Measurements from ENCODE around the gene PRR5.
"Not testable (repeated sequence)": the region's sequence is repeated elsewhere in the genome, so short reads cannot be mapped to it uniquely, and the experiment has no call there.

Gene PRR5

GRCh38 chr22:44673406-44673805 lies 28.6 kb upstream of the PRR5 start:
- no peak for DNase-seq

DNA sequence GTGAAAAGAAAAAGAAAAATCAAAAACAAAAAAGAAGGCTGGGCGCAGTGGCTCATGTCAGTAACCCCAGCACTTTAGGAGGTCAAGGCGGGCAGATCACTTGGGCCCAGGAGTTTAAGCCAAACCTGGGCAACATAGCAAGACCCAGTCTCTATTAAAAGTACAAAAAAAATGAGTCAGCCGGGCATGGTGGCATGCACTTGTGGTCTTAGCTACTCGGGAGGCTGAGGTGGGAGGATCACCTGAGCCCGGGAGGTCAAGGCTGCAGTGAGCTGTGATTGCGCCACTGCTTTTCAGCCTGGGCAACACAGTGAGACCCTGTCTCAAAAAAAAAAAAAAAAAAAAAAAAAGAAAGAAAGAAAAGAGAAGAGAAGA lies 26.0 kb upstream of the PRR5 start:
- DNase-seq, result not testable (repeated sequence)

- no peak for DNase-seq
Measured at GRCh38 chr22:44676441-44677352, 25.3 kb upstream of the PRR5 start.

DNA sequence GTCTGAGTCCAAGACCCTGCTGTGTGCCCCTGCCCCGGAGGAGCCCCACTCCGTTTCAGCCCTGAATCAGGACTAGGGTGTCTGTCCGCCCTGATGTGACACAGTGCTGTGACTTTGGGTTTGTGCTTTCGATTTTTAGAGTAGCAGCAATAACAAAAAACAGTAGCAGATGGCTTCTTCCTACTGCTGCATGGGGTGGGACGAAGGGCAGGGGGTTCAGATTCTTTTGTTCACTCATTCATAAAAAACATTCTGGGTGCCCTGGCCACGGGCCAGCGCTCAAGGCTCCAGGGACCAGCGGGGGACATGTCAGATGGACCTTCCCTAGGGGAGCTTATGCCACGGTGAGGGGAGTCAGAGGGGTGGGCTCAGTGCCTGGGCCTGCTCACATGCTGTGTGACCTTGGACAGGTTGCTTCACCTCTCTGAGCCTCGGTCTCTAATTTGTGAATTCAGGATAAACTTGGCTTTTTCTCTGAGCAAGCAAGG lies 24.6 kb upstream of the PRR5 start:
- DNase-seq, result no peak

- no peak for DNase-seq
Measured at GRCh38 chr22:44677871-44678555, 24.0 kb upstream of the PRR5 start.

- no peak for DNase-seq
Measured at GRCh38 chr22:44678556-44679305, 23.3 kb upstream of the PRR5 start.

- DNase-seq, result not testable (repeated sequence)
Measured at GRCh38 chr22:44679306-44679647, 22.7 kb upstream of the PRR5 start.

DNA sequence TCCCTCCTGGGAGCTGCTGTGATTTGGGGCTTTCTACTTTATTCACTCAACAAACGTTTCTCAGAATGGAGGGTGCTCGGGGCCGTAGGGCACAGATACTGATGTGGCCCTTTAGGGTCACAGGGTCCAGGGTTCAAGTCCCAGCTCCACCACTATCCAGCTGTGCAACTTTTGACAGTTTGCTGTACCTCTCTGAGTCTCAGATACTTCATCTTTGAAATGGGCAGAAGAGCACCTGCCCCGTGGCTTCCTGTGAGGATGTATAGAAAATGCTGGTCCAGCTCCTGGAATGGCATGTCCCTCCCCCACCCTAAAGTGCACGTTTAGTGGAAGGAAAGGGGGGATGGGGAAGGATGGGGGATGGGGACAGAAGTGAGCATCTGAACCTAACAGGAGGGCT lies 21.9 kb upstream of the PRR5 start:
- no peak for DNase-seq

DNA sequence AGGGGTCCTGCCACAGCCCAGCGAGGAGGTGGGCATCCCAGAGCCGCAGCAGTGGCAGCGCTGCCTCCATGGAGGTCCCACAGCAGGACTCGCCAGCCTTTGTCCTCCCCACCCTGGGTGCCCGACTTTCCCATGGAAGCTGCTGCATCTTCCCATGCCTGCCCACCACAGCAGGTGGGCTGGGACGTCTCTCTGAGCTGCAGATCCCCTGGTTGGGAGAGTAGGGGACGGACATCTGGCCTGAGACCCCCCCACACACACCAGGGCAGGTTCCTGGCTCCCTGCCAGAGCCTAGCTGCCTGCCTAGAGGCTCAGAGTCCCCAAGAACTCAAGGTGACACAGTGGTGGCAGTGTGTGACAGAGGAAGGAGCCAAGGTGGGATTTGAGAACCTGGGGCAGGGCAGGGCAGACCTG lies 21.5 kb upstream of the PRR5 start:
- DNase-seq, result peak in 2 of 3 experiments; percentile 14 to 46

DNA sequence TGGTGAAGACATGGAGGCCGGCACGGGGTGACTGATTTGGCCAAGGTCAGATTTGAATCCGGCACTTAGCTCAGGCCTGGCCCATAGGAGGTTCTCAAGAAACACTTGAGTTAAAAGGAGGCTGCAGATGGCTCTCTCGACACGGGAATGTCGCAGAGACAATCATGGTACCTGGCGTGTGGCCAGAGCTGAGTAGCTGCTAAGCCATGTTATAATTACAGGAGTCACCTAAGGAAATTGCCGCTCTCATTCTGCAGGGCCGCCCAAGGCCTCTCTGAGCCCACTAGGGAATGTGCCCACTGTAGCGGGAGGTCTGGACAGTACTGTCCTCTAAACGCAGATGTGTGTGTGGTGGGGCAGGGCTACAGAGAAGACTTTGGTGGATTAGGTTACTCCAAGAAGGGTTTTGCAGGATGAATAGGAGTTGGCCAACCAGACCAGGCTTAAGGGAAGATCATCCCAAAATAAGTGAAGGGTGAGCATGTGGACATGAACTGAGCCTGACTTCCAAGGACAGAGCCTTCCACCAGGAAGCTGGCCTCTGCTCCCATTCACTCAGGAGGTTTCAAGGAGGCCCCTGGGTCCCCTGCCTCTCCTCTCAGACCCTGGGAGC lies 19.3 kb upstream of the PRR5 start:
- peak in 2 of 3 experiments; percentile 3 to 6 for DNase-seq

DNA sequence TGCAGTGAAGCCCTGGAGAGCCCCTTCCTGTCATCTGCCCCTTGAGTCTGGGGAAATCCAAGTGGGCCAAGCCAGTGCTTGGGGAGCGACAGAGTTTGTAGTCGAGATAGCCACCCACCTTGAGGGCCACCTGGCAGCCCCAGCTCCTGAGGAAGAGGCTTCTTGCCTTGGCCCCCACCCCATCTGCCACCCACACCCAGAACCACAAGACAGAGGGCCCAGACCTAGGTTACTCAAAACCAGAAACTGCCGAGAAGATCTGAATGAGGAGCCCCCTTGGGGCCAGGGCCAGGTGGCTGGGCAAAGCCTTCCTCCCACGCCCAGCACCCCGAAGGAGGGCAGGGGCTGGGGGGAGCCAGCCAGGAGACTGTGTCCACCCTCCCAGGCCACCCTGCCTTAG lies 18.8 kb upstream of the PRR5 start:
- DNase-seq, result no peak

DNA sequence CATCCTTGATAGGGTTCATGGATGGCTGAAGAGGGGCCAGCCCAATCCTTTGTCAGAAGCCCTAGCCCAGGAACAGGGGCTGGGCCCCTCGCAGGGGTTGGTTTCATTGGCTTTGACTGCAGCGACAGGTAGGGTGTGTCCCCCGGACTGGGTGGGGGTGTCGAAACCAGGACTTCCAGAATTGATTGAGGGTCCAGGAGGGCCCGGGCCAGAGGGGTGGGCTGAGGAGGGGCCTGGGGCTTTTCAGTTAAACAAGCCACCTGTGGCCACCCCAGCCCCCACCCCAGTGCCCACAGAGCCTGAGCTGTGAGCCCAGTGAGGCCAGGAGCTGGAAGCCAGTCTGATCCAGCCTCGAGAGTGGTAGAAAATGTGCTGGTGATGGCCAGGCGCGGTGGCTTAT lies 18.1 kb upstream of the PRR5 start:
- no peak for DNase-seq

DNA sequence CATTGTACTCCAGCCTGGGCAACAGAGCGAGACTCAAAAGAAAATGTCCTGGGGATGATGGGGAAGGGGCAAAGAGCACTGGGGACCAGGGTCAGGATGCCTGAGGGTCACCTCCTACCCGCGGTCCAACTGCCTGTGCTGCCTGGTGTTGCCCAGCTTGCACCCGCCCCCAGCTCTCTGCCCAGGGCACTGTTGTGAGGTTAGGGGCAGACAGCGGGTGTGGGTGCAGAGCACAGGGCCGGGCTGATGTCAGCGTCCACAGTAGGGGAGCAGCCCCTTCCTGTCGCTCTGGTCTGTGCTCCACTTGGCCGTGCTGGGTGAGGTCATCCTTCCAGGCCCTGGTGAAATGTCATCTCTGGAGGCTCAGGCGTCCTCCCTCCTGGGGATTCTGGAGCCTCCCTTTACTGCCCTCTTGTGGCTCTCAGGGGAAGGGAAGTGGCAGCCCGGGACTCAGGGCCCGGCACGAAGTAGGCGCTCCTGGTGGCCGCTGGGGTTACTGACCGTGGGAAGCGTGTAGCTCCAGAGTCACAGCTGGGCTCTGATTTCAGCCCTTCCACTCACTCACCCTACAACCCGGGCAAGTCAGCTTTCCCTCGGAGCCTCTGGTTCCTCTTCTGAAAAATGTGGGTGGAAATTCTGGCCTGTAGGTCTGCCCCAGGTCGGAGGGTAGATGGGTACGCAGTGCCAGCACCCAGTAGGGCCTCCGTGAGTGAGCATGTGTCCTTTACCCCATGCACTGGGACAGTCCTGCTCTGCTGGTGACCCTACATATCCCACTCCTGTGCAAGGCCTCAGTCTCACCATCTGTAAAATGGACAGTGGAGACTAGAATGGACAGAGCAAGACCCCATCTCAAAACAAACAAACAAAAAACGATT lies 17.3 kb upstream of the PRR5 start:
- peak; percentile 50 to 80 (median 61) for DNase-seq

- peak; percentile 25 to 59 (median 54) for DNase-seq
Measured at GRCh38 chr22:44685384-44686056, 16.5 kb upstream of the PRR5 start.

- DNase-seq, result no peak
Measured at GRCh38 chr22:44686873-44687600, 15.0 kb upstream of the PRR5 start.

DNA sequence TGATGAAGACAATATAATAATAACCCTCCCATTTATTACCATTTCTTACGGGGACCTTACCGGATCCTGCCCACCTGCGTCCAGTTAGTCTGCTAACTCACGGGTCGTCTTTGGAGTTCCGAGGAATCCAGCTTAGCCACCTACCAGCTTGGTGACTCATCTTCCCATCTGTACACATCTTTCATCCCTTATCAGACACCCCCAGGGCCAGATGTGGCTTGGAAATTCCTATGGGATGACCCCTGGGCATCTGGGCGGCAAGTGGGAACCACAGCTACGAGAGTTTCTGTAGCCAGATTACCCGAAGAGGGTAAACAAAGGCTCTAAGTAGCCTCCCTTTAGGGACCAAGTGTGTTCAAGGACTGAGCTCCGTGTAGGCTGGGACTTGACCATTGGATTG lies 12.8 kb upstream of the PRR5 start:
- DNase-seq, result no peak

DNA sequence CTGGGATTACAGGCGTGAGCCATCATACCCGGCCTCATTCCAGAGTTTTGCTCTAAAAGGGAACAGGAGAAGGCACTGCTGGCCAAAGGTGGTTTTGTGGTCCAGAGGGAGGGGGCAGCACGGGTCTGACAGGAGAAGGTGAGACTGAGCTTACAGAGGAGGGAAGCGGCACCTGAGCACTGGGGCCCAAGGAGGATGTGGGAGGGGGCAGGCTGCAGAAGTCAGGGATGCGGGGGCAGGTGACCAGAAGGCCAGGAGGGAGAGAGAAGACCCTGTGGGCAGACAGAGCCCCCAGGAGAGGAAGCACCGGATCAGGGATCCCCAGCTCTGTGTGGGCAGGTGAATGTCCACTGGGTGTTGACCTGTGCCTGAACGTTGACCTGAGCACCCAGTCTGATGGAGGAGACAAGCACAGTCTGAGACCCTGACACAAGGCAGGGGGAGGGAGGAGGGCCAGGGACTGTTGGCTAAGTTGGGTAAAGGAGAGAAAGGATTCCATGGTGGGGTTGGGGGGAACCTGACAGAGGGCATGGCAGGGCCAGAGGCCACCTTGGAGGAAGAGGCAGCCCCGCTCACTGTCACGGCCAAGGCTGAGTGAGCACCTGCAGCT lies 12.0 kb upstream of the PRR5 start:
- DNase-seq, result no peak

DNA sequence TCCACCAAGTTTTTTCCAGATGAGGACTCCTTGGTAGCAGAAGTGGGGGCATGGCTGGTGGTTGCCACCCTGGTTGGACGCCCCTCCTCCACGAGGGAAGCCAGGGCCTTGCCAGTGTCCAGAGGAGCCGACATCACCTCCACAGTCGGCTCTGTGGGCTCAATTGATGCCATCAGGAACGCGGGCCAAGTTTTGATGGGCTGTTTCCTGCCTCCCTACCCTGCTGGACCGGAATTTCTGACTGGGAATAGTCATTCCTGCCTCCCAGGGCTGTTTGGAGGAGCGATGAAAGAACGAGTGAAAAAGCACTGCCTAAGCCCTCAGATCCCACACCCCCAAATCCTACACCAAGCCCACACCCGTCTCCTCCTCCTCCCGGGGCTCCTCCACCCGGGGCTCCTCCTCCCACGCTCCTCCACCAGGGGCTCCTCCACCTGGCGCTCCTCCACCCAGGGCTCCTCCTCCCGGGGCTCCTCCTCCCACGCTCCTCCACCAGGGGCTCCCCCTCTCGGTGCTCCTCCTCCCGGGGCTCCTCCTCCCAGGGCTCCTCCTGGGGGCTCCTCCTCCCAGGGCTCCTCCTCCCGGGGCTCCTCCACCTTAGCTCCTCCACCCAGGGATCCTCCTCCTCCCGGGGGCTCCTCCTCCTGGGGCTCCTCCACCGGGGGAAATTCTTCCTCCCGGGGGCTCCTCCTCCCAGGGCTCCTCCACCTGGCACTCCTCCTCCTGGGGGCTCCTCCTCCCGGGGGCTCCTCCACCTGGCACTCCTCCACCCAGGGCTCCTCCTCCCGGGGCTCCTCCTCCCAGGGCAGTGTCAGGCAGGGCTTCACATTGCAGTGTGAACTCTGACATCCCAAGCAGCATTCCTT lies 10.0 kb upstream of the PRR5 start:
- DNase-seq, result no peak

DNA sequence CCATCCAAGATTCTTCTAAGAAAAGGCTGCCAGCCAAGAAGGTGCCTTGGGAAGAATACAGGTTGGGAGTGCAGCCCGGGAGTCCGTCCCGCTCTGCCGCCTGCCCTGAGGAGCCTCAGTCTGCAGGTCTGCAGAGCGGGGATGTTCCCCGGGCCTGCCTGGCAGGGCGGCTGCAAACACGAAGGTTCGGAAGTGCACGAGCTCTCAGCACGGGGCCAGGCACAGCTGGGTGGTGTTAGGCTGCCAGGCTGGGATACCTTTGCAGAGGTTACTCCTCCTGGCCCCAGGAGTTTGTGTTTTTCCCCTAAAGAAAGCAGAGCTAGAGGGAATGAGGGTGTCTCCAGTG lies 9.4 kb upstream of the PRR5 start:
- DNase-seq, result no peak
